CD14-positive monocyte (primary cell): Measurements from ENCODE around the gene GDPGP1. TPM values are rescaled to one million over a fixed set of nuclear protein-coding genes. Genes with fewer than 3 reads are reported as not detected.

Experiments
- DNase-seq, 3 donors: peaks; one replicate each; pipeline ENCODE4 v3.0.0-alpha.2; 2011 to 2022
- H2AFZ ChIP-seq: 2 replicates; pipeline ENCODE4 v1.6.0; 2012; ENCODE audit warnings: mild to moderate bottlenecking, low read depth, low read length, inconsistent platforms; ENCODE audit not compliant: insufficient read depth, poor library complexity, severe bottlenecking
- H3K27ac ChIP-seq, 2 donors: 1 replicate in 1 of 2; 2 replicates in 1 of 2; pipeline ENCODE4 v1.5.1; 2012 to 2013; ENCODE audit warnings: low read length in 2 of 2, control low read depth in 1 of 2, inconsistent platforms in 1 of 2, low read depth in 1 of 2, mild to moderate bottlenecking in 1 of 2
- H3K27me3 ChIP-seq, 2 donors: one replicate each; pipeline versions ENCODE4 v1.6.0 to v1.6.1; 2011 to 2013; ENCODE audit warnings: low read length in 2 of 2; ENCODE audit not compliant: control insufficient read depth in 2 of 2, insufficient read depth in 2 of 2
- H3K36me3 ChIP-seq, 2 donors: replicated peaks in 1 of 2; 1 replicate in 1 of 2; 2 replicates in 1 of 2; pipeline versions ENCODE4 v1.5.1 to v1.6.1; 2012 to 2013; ENCODE audit warnings: low read length in 2 of 2, control low read depth in 1 of 2, inconsistent platforms in 1 of 2, mild to moderate bottlenecking in 1 of 2; ENCODE audit not compliant: insufficient read depth in 2 of 2, control insufficient read depth in 1 of 2
- H3K4me1 ChIP-seq, 2 donors: 1 replicate in 1 of 2; 2 replicates in 1 of 2; pipeline versions ENCODE4 v1.5.1 to v1.6.1; 2012 to 2013; ENCODE audit warnings: low read length in 2 of 2, control low read depth in 1 of 2, inconsistent platforms in 1 of 2, mild to moderate bottlenecking in 1 of 2, moderate library complexity in 1 of 2; ENCODE audit not compliant: insufficient read depth in 2 of 2, control insufficient read depth in 1 of 2
- H3K4me2 ChIP-seq: replicated peaks from 2 replicates; pipeline ENCODE3; 2012; ENCODE audit warnings: low read length, moderate library complexity, mild to moderate bottlenecking; ENCODE audit not compliant: poor library complexity, severe bottlenecking; ENCODE audit errors: extremely low read depth
- H3K4me3 ChIP-seq, 3 experiments: fragments of 200-600 bp in 1 of 3; sonication (generic) in 1 of 3; replicated peaks in 1 of 3; 1 replicate in 2 of 3; 2 replicates in 1 of 3; pipeline ENCODE4 v1.5.1; 2011 to 2013; ENCODE audit warnings: low read length in 3 of 3, mild to moderate bottlenecking in 3 of 3, control low read depth in 2 of 3, low read depth in 2 of 3, inconsistent platforms in 1 of 3, moderate library complexity in 1 of 3
- H3K79me2 ChIP-seq: 2 replicates; pipeline ENCODE4 v1.6.0; 2012; ENCODE audit warnings: mild to moderate bottlenecking, control low read depth, inconsistent platforms, low read length, moderate library complexity; ENCODE audit not compliant: insufficient read depth
- H3K9ac ChIP-seq: 2 replicates; pipeline ENCODE4 v1.6.0; 2017; ENCODE audit warnings: low read length, mild to moderate bottlenecking; ENCODE audit not compliant: insufficient read depth, poor library complexity, severe bottlenecking
- H3K9me3 ChIP-seq, 2 donors: replicated peaks in 1 of 2; 1 replicate in 1 of 2; 2 replicates in 1 of 2; pipeline versions ENCODE4 v1.5.1 to v1.6.1; 2012 to 2013; ENCODE audit warnings: low read length in 2 of 2, control low read depth in 1 of 2; ENCODE audit not compliant: control insufficient read depth in 1 of 2, insufficient read depth in 1 of 2
- H4K20me1 ChIP-seq: 2 replicates; pipeline ENCODE4 v1.6.0; 2012; ENCODE audit warnings: mild to moderate bottlenecking, low read length, control low read depth, moderate library complexity; ENCODE audit not compliant: insufficient read depth
- H3K27ac Mint-ChIP-seq, 7 donors: one replicate each; pipeline ENCODE4 v1.8.0; 2020; ENCODE audit warnings: mild to moderate bottlenecking in 7 of 7, mixed read lengths in 7 of 7, moderate library complexity in 6 of 7, inconsistent platforms in 2 of 7
- H3K27me3 Mint-ChIP-seq, 3 donors: one replicate each; pipeline ENCODE4 v1.8.0; 2021 to 2022; ENCODE audit warnings: low read depth in 3 of 3, mild to moderate bottlenecking in 3 of 3, mixed read lengths in 3 of 3, moderate library complexity in 3 of 3, inconsistent platforms in 1 of 3
- H3K36me3 Mint-ChIP-seq, 2 donors: one replicate each; pipeline ENCODE4 v1.8.0; 2020; ENCODE audit warnings: mixed read lengths in 2 of 2, inconsistent platforms in 1 of 2, mild to moderate bottlenecking in 1 of 2
- H3K4me1 Mint-ChIP-seq: one replicate; pipeline ENCODE4 v1.8.0; 2020; ENCODE audit warnings: mild to moderate bottlenecking, mixed read lengths
- H3K4me3 Mint-ChIP-seq, 2 donors: one replicate each; pipeline ENCODE4 v1.8.0; 2020; ENCODE audit warnings: mild to moderate bottlenecking in 2 of 2, mixed read lengths in 2 of 2, moderate library complexity in 1 of 2
- H3K9me3 Mint-ChIP-seq, 7 donors: one replicate each; pipeline ENCODE4 v1.8.0; 2020 to 2022; ENCODE audit warnings: mixed read lengths in 7 of 7, mild to moderate bottlenecking in 6 of 7, moderate library complexity in 6 of 7, inconsistent platforms in 2 of 7
- CTCF ChIP-seq: fragments of 200-600 bp; IDR thresholded peaks from one replicate; pipeline ENCODE4 v1.8.0; 2022; ENCODE audit warnings: antibody characterized with exemption, mild to moderate bottlenecking
- WGBS: methylation state at CpG from one replicate; pipeline ENCODE4 v1.1.5; 2013; ENCODE audit warnings: missing lambda C conversion rate; ENCODE audit not compliant: insufficient coverage; 5-methylcytosine and 5-hydroxymethylcytosine counted together
- intact Hi-C, 2 donors: fragments of 100-400 bp; cut with micrococcal nuclease; formaldehyde crosslinking; loops; one replicate each; pipeline versions ENCODE4 v1.15.0 to v1.15.1; 2023
- polyA plus RNA-seq, 3 donors: library from polyadenylated mRNA; depleted of rRNA in 1 of 3; unstranded in 2 of 3; stranded (reverse) in 1 of 3; fragments of 300-500 nt in 2 of 3; fragments of >200 nt in 1 of 3; fragmentation: Illumina TruSeq in 2 of 3; gene quantifications; 1 replicate in 2 of 3; 2 replicates in 1 of 3; pipeline ENCODE4 v1.2.3, GENCODE V29; 2012 to 2021

The GDPGP1 gene
- polyA plus RNA-seq, 3 donors, result 0.53 to 3.3 (median 0.91) TPM

GRCh38 chr15:90265271-90266060, 31.5 kb downstream of the GDPGP1 start, which contains the start of gene NGRN:
TSS of gene NGRN (plus strand) at chr15:90265672. CDS start at chr15:90265713, 41 bp downstream.
- intact Hi-C loops, result loop anchor here (2.0 to 5.0 kb wide), 2 partner anchors 31 to 33 kb away; partner anchors contain the start of genes GDPGP1 (in 2 of the 2) and CIB1 (in 1 of the 2)
- under 1% methylated on average over 59 of the region's 59 CpGs for WGBS
- no peaks in the 10 kb centered on the region for H3K9me3 Mint-ChIP-seq
- peak; percentile 82 to 90 (median 86) for DNase-seq
- peak within 1 kb of the TSS; percentile 94 to 95 for H3K4me3 Mint-ChIP-seq
- Histone ChIP-seq H3K79me2 (peaks cover 46% of the 10 kb centered on the region), H3K9me3 (no peaks in the 10 kb centered on the region), H3K4me3 (peak within 1 kb of the TSS; percentile 67 to 91 (median 80)), H3K9ac (peak within 1 kb of the TSS; percentile 81), H3K4me2 (peak within 1 kb of the TSS; percentile 85), H4K20me1 (peaks cover 11% of the 10 kb centered on the region), H3K4me1 (peaks cover 26 to 35% of the 10 kb centered on the region in 2 donors), H3K36me3 (peaks cover 11 to 26% of the 10 kb centered on the region in 2 donors), H3K27ac (peak within 1 kb of the TSS; percentile 91), H2AFZ (peak within 1 kb of the TSS; percentile 95), H3K27me3 (no peaks in the 10 kb centered on the region)
- peaks cover 1 to 3% (median 1%) of the 10 kb centered on the region in 3 donors for H3K27me3 Mint-ChIP-seq
- H3K36me3 Mint-ChIP-seq, result peaks cover 19 to 20% of the 10 kb centered on the region in 2 donors
- peak within 1 kb of the TSS; percentile 91 to 98 (median 97) for H3K27ac Mint-ChIP-seq
- TF ChIP-seq CTCF, result no peak
- H3K4me1 Mint-ChIP-seq, result peaks cover 41% of the 10 kb centered on the region

- H3K27me3 ChIP-seq, result no peaks in the 10 kb centered on the region
- no peak for TF ChIP-seq CTCF
- WGBS, result 0% methylated on average over 7 of the region's 16 CpGs
- H3K27ac Mint-ChIP-seq, result peak overlapping the region; percentile 91 to 98 (median 97)
- peak overlapping the region; percentile 95 for H2AFZ ChIP-seq
- no peaks in the 10 kb centered on the region for H3K9me3 Mint-ChIP-seq
- H3K4me3 Mint-ChIP-seq, result peak overlapping the region; percentile 94 to 95
- peak; percentile 21 to 27 (median 25) for DNase-seq
- H3K27ac ChIP-seq, result peak overlapping the region; percentile 91
- H3K9ac ChIP-seq, result peak overlapping the region; percentile 81
- H3K4me1 Mint-ChIP-seq, result peaks cover 41% of the 10 kb centered on the region
- peaks cover 0 to 2% (median 0%) of the 10 kb centered on the region in 3 donors for H3K27me3 Mint-ChIP-seq
- H4K20me1 ChIP-seq, result peaks cover 17% of the 10 kb centered on the region
- peak overlapping the region; percentile 85 for H3K4me2 ChIP-seq
- intact Hi-C loops, result loop anchor here in 1 of 2 donors (5.0 kb wide), 1 partner anchor 34 kb away; the partner anchor contains the start of genes CIB1 and GDPGP1
- no peaks in the 10 kb centered on the region for H3K9me3 ChIP-seq
- H3K4me1 ChIP-seq, result peaks cover 26 to 35% of the 10 kb centered on the region in 2 donors
- H3K79me2 ChIP-seq, result peaks cover 52% of the 10 kb centered on the region
- H3K36me3 Mint-ChIP-seq, result peaks cover 23 to 26% of the 10 kb centered on the region in 2 donors
- peak overlapping the region; percentile 67 to 91 (median 80) for H3K4me3 ChIP-seq
- peaks cover 16 to 31% of the 10 kb centered on the region in 2 donors for H3K36me3 ChIP-seq
Observed at GRCh38 chr15:90266061-90266431, 32.0 kb downstream of the GDPGP1 start.
